ENCODE results near the gene EPO. TPM values are rescaled to one million over a fixed set of nuclear protein-coding genes. Genes with fewer than 3 reads are reported as not detected.
A peak's percentile ranks its signal among the peaks of the same experiment; 100 is the strongest.

The EPO gene
- total RNA-seq (not detected), polyA plus RNA-seq (not detected)

DNA sequence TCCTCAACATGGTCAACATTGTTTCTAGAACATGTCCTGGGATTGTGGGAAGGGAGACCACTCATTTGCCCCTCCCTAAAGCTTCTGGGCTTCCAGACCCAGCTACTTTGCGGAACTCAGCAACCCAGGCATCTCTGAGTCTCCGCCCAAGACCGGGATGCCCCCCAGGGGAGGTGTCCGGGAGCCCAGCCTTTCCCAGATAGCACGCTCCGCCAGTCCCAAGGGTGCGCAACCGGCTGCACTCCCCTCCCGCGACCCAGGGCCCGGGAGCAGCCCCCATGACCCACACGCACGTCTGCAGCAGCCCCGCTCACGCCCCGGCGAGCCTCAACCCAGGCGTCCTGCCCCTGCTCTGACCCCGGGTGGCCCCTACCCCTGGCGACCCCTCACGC lies at the start of gene EPO:
TSS of gene EPO (plus strand) at position 190 of the 392 bp plus-strand sequence. CDS start 513 bp downstream, outside the sequence.
- no peak for DNase-seq
- H3K4me1 ChIP-seq (ENCODE audit: insufficient read depth, low read length), result peaks cover 3% of the 10 kb centered on the region
- no peaks in the 10 kb centered on the region for H3K36me3 ChIP-seq (ENCODE audit: insufficient read depth, low read length)
- Mint-ChIP-seq H3K9me3 (peaks cover 0 to 33% (median 12%) of the 10 kb centered on the region in 8 donors), H3K27me3 (peaks cover 23 to 47% of the 10 kb centered on the region in 2 donors), H3K36me3 (peaks cover 0 to 9% of the 10 kb centered on the region in 2 donors), H3K4me3 (peak within 1 kb of the TSS in 1 of 8 donors; percentile 24), H3K27ac (no peak within 1 kb of the TSS), H3K4me1 (peaks cover 0 to 4% (median 3%) of the 10 kb centered on the region in 4 donors)
- H3K4me3 ChIP-seq (ENCODE audit: low read length in 2 of 2), result no peak within 1 kb of the TSS
- H3K9me3 ChIP-seq (ENCODE audit: control insufficient read depth in 1 of 2, low read length in 2 of 2), result no peaks in the 10 kb centered on the region
- no peak within 1 kb of the TSS for H3K27ac ChIP-seq (ENCODE audit: low read depth, low read length)
- ChIA-PET POLR2A (ENCODE audit: partially characterized antibody) (no interaction called here), CTCF (ENCODE audit: partially characterized antibody) (interaction anchor here (1.9 kb wide), 1 partner anchor 15 kb away, joined by 6 read pairs; the partner anchor contains the start of gene POP7)
- H3K27me3 ChIP-seq (ENCODE audit: insufficient read depth, low read length), result peaks cover 8% of the 10 kb centered on the region
- intact Hi-C loops (cut with micrococcal nuclease), result no loop called here

DNA sequence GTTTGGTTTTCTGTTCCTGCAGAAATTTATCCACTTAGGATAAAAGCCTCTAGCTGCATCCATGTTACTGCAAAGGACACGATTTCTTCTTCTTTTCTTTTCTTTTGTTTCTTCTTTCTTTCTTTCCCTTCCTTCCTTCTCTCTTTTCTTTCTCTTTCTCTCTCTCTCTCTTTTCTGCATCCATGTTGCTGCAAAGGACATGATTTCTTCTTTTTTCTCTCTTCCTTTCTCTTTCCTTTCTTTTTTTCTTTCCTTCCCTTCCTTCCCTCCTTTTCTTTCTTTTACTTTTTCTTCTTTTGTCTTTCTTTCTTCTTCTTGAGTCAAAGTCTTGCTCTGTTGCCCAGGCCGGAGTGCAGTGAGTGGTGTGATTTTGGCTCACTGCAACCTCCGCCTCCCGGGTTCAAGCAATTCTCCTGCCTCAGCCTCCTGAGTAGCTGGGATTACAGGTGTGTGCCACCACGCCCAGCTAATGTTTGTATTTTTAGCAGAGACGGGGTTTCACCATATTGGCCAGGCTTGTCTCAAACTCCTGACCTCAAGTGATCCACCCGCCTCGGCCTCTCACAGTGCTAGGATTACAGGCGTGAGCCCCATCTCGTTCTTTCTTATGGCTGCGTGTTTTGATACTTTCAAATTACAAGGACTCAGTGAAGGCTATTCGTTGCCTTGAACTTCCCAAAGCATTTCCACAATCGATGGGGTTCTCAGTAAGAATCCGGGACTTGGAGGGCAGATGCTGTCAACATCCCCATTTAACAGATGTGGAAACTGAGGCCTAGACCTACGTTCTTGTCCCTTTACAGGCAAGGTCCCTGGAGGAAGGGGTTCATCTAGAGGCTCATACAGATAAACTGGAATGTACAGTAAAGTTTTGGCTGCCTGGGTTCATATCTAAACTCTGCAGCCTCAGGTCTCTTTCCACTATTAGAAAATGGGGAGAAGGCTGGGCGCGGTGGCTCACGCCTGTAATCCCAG lies 48.6 kb upstream of the EPO start:
- ChIA-PET POLR2A (ENCODE audit: partially characterized antibody) (interaction anchor here (1.2 to 6.3 kb wide), 6 partner anchors 33 to 87 kb away, joined by 4 to 70 read pairs (median 6); partner anchors contain the start of gene MOSPD3), CTCF (ENCODE audit: partially characterized antibody) (interaction anchor here (1.0 to 1.8 kb wide), 4 partner anchors 20 to 38 kb away, joined by 3 to 13 read pairs (median 3); no protein-coding TSS in a partner anchor)
- intact Hi-C loops (cut with micrococcal nuclease), result loop anchor here (2.0 kb wide), 1 partner anchor 67 kb away; no protein-coding TSS in a partner anchor
- peak overlapping the region in 2 of 7 donors; percentile 24 to 97 for H3K27ac Mint-ChIP-seq
- Histone ChIP-seq H3K4me3 (ENCODE audit: low read length in 2 of 2) (no peak overlapping the region), H3K27ac (ENCODE audit: low read depth, low read length) (no peak overlapping the region), H3K36me3 (ENCODE audit: insufficient read depth, low read length) (peaks cover 3% of the 10 kb centered on the region), H3K9me3 (ENCODE audit: control insufficient read depth in 1 of 2, low read length in 2 of 2) (no peaks in the 10 kb centered on the region), H3K27me3 (ENCODE audit: insufficient read depth, low read length) (no peaks in the 10 kb centered on the region), H3K4me1 (ENCODE audit: insufficient read depth, low read length) (peaks cover 15% of the 10 kb centered on the region)
- H3K27me3 Mint-ChIP-seq, result peaks cover 0 to 1% of the 10 kb centered on the region in 2 donors
- H3K36me3 Mint-ChIP-seq, result peaks cover 0 to 17% of the 10 kb centered on the region in 2 donors
- peaks cover 0 to 4% (median 0%) of the 10 kb centered on the region in 8 donors for H3K9me3 Mint-ChIP-seq
- H3K4me1 Mint-ChIP-seq, result peaks cover 3 to 22% (median 5%) of the 10 kb centered on the region in 4 donors
- H3K4me3 Mint-ChIP-seq, result peak overlapping the region in 2 of 8 donors; percentile 12 to 38
- DNase-seq, result no peak

DNA sequence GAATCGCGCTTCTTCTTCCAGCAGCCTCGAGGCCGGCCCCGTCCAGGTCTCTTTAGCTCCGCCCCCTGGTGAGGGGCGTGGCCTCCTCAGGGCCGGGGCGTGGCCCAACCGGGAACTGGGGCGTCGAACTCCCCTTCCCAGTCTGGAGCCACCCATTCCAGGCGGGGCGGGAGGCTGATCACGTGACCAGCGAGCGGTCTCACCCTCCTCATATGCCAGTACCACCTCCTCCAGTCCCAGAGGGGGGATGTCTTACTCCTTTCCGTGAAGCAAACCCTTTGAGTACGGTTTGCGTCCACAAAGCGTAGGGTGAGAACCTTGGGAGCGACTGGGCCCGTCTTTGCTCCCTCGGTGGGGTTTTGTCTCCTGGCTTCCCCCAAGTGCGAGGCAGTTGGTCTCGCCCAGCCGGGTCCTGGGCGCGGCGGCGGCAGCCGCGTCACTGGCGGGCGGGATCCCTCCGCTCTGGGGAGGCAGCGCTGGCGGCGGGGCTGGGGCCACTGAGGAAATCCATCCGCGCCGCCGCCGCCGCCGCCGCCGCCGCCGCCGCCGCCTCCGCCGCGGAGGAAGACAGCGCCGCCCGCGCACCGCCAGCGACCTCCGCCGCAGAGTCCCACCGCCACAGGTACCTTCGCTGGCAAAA lies 46.8 kb upstream of the EPO start, which contains the start of gene GNB2:
TSS of gene GNB2 (plus strand) at position 439 of the 640 bp plus-strand sequence. CDS start 2,526 bp downstream, outside the sequence.
- peak; percentile 97 to 98 (median 97) for DNase-seq
- intact Hi-C loops (cut with micrococcal nuclease), result loop anchor here (1.0 to 2.0 kb wide), 9 partner anchors 18 to 244 kb away; partner anchors contain the start of genes FBXO24, LRCH4, MEPCE and MOSPD3
- H3K4me3 Mint-ChIP-seq, result peak within 1 kb of the TSS; percentile 94 to 99 (median 96)
- peak within 1 kb of the TSS; percentile 96 to 99 (median 97) for H3K27ac Mint-ChIP-seq
- Histone ChIP-seq H3K36me3 (ENCODE audit: insufficient read depth, low read length) (peaks cover 21% of the 10 kb centered on the region), H3K27me3 (ENCODE audit: insufficient read depth, low read length) (no peaks in the 10 kb centered on the region), H3K4me1 (ENCODE audit: insufficient read depth, low read length) (peaks cover 30% of the 10 kb centered on the region), H3K27ac (ENCODE audit: low read depth, low read length) (peak within 1 kb of the TSS; percentile 92), H3K9me3 (ENCODE audit: control insufficient read depth in 1 of 2, low read length in 2 of 2) (no peaks in the 10 kb centered on the region), H3K4me3 (ENCODE audit: low read length in 2 of 2) (peak within 1 kb of the TSS; percentile 80 to 91)
- peaks cover 0 to 4% (median 0%) of the 10 kb centered on the region in 8 donors for H3K9me3 Mint-ChIP-seq
- H3K4me1 Mint-ChIP-seq, result peaks cover 3 to 33% (median 14%) of the 10 kb centered on the region in 4 donors
- H3K27me3 Mint-ChIP-seq, result peaks cover 0 to 1% of the 10 kb centered on the region in 2 donors
- peaks cover 3 to 33% of the 10 kb centered on the region in 2 donors for H3K36me3 Mint-ChIP-seq
- ChIA-PET POLR2A (ENCODE audit: partially characterized antibody) (interaction anchor here (0.5 to 6.3 kb wide), 20 partner anchors 12 to 237 kb away, joined by 3 to 70 read pairs (median 4); partner anchors contain the start of genes FBXO24, LRCH4, MOSPD3 and POP7), CTCF (ENCODE audit: partially characterized antibody) (interaction anchor here (1.3 kb wide), 2 partner anchors 18 to 32 kb away, joined by 3 to 4 read pairs; partner anchors contain the start of gene POP7)

DNA sequence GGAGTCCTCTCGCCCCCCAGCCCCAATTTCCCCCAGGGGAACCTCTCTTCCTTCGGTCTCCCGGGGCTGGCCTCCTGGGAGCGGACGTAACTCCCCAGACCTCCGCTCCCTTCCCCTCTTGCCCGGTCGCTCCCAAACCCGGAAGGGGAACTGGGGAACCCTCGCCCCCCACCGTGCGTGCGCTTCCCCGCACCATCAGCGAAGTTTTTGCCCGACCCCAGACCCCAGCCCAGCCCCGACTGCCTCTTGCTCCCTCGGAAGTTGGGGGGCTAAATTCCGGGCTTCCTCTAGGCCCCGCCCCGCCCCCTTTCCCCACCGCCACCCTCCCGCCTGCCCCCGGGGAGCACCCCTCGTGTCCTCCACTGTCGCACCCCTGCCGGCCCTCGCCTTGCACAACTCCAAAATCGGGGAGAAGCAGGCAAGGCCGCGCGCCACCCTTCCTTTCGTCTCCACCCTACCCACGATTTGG lies 46.3 kb upstream of the EPO start:
- H3K27ac Mint-ChIP-seq, result peak overlapping the region; percentile 96 to 99 (median 97)
- CTCF ChIA-PET (ENCODE audit: partially characterized antibody), result interaction anchor here (0.6 to 9.9 kb wide), 4 partner anchors 18 to 239 kb away, joined by 3 to 88 read pairs (median 4); partner anchors contain the start of gene POP7

DNA sequence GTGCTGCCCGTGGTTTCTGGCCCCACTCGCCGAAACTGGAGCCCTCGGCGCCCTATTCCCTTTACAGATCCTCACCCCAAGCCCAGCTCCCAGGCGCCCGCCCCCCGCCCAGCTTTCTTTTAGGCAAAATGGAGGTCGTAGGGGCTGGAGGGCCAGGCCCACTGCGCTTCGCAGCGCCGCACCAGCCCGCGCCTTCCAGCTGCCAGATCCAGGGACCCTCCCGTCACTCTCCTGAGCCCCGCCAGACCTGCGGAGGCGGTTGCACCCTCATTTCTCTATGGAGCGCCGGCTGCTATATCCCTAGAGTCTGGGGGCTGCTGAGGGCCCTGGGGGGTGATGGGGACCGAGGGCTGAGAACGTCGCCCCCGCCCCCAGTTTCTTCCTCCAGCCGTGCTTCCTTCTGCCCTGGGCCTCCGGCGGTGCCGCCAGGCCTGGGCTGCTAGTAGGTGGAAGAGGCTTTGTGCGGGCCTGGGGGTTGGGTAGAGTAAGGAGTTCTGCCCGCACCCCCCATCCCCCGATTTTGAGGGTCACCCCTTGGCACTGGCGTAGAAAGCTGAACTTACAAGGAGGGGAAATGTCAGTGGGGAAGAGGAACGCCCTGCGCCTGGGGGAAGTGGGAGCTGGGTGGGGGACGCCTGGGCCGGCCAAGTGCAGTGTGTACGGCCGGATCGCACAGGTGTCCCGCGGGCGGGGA lies 45.7 kb upstream of the EPO start:
- POLR2A ChIA-PET (ENCODE audit: partially characterized antibody), result interaction anchor here (0.7 to 10.8 kb wide), 18 partner anchors 8 to 245 kb away, joined by 3 to 125 read pairs (median 6); partner anchors contain the start of genes AGFG2, FBXO24, GIGYF1 and LRCH4
- DNase-seq, result peak in 4 of 5 donors; percentile 43 to 55 (median 47)
- intact Hi-C loops (cut with micrococcal nuclease), result no loop called here

More for the DNA sequence above, 46.3 kb upstream of the EPO start:
- Mint-ChIP-seq H3K4me3 (peak overlapping the region; percentile 94 to 99 (median 96)), H3K27me3 (peaks cover 0 to 1% of the 10 kb centered on the region in 2 donors), H3K4me1 (peaks cover 3 to 34% (median 15%) of the 10 kb centered on the region in 4 donors), H3K36me3 (peaks cover 3 to 35% of the 10 kb centered on the region in 2 donors), H3K9me3 (peaks cover 0 to 4% (median 0%) of the 10 kb centered on the region in 8 donors)
- Histone ChIP-seq H3K4me1 (ENCODE audit: insufficient read depth, low read length) (peaks cover 30% of the 10 kb centered on the region), H3K27ac (ENCODE audit: low read depth, low read length) (peak overlapping the region; percentile 92), H3K9me3 (ENCODE audit: control insufficient read depth in 1 of 2, low read length in 2 of 2) (no peaks in the 10 kb centered on the region), H3K36me3 (ENCODE audit: insufficient read depth, low read length) (peaks cover 24% of the 10 kb centered on the region), H3K4me3 (ENCODE audit: low read length in 2 of 2) (peak overlapping the region; percentile 80 to 91), H3K27me3 (ENCODE audit: insufficient read depth, low read length) (no peaks in the 10 kb centered on the region)
- DNase-seq, result peak in 2 of 5 donors; percentile 39 to 58
- intact Hi-C loops (cut with micrococcal nuclease), result loop anchor here (1.0 to 2.0 kb wide), 9 partner anchors 17 to 245 kb away; partner anchors contain the start of genes FBXO24, LRCH4, MEPCE and MOSPD3
- POLR2A ChIA-PET (ENCODE audit: partially characterized antibody), result interaction anchor here (0.7 to 10.8 kb wide), 17 partner anchors 9 to 245 kb away, joined by 3 to 125 read pairs (median 6); partner anchors contain the start of genes AGFG2, FBXO24, GIGYF1 and LRCH4

More for the DNA sequence above, 45.7 kb upstream of the EPO start:
- H3K9me3 Mint-ChIP-seq, result peaks cover 0 to 4% (median 0%) of the 10 kb centered on the region in 8 donors
- H3K27me3 Mint-ChIP-seq, result peaks cover 0 to 1% of the 10 kb centered on the region in 2 donors
- Histone ChIP-seq H3K4me3 (ENCODE audit: low read length in 2 of 2) (peak overlapping the region; percentile 80 to 91), H3K27ac (ENCODE audit: low read depth, low read length) (peak overlapping the region; percentile 92), H3K27me3 (ENCODE audit: insufficient read depth, low read length) (no peaks in the 10 kb centered on the region), H3K9me3 (ENCODE audit: control insufficient read depth in 1 of 2, low read length in 2 of 2) (no peaks in the 10 kb centered on the region), H3K4me1 (ENCODE audit: insufficient read depth, low read length) (peaks cover 30% of the 10 kb centered on the region), H3K36me3 (ENCODE audit: insufficient read depth, low read length) (peaks cover 29% of the 10 kb centered on the region)
- H3K4me3 Mint-ChIP-seq, result peak overlapping the region; percentile 94 to 99 (median 96)
- peak overlapping the region; percentile 96 to 99 (median 97) for H3K27ac Mint-ChIP-seq
- H3K36me3 Mint-ChIP-seq, result peaks cover 3 to 41% of the 10 kb centered on the region in 2 donors
- peaks cover 5 to 40% (median 18%) of the 10 kb centered on the region in 4 donors for H3K4me1 Mint-ChIP-seq
- CTCF ChIA-PET (ENCODE audit: partially characterized antibody), result interaction anchor here (0.6 to 9.9 kb wide), 4 partner anchors 17 to 239 kb away, joined by 3 to 88 read pairs (median 4); partner anchors contain the start of gene POP7

Data from CD4-positive, alpha-beta memory T cell (primary cell).